HepG2 (cell line): ENCODE data around the gene SCUBE1. TPM values are rescaled to one million over a fixed set of nuclear protein-coding genes. Genes with fewer than 3 reads are reported as not detected.

ENCODE experiments used
- BCL3 ChIP-seq: sonication (generic); formaldehyde crosslinking; IDR thresholded peaks from 2 replicates; pipeline ENCODE4 v1.5.1; 2020; ENCODE audit warnings: mild to moderate bottlenecking, missing genetic modification reagents, moderate library complexity
- CCAR2 ChIP-seq: fragments of 200-400 bp; formaldehyde crosslinking; optimal IDR thresholded peaks from 2 replicates; pipeline ENCODE3; 2018; ENCODE audit warnings: low read depth, mild to moderate bottlenecking, low read length, moderate library complexity
- CHCHD3 ChIP-seq: sonication (generic); formaldehyde crosslinking; IDR thresholded peaks from 2 replicates; pipeline ENCODE4 v1.8.0; 2022; ENCODE audit warnings: mild to moderate bottlenecking, missing genetic modification reagents, moderate library complexity
- CREM ChIP-seq, 2 experiments: sonication (generic) in 1 of 2; formaldehyde crosslinking in 1 of 2; IDR thresholded peaks; 2 replicates each; pipeline versions ENCODE4 v1.4.0 to v1.6.1; 2016 to 2020; ENCODE audit warnings: antibody characterized with exemption in 1 of 2, mild to moderate bottlenecking in 1 of 2, missing genetic modification reagents in 1 of 2
- EZH2 ChIP-seq: conservative IDR thresholded peaks from 2 replicates; pipeline ENCODE4 v1.6.1; 2012; ENCODE audit warnings: mild to moderate bottlenecking, low read depth, low read length, moderate library complexity
- IKZF4 ChIP-seq: sonication (generic); formaldehyde crosslinking; IDR thresholded peaks from 2 replicates; pipeline ENCODE4 v1.5.1; 2020; ENCODE audit warnings: borderline replicate concordance, mild to moderate bottlenecking, low read depth, missing genetic modification reagents; ENCODE audit errors: not compliant biosample characterization
- ISX ChIP-seq: sonication (generic); formaldehyde crosslinking; conservative IDR thresholded peaks from 2 replicates; pipeline ENCODE4 v1.5.0; 2020; ENCODE audit warnings: missing genetic modification reagents
- KDM1A ChIP-seq: IDR thresholded peaks from 2 replicates; pipeline ENCODE4 v1.6.1; 2016; ENCODE audit warnings: missing compliant biosample characterization
- NAIF1 ChIP-seq: sonication (generic); formaldehyde crosslinking; IDR thresholded peaks from 2 replicates; pipeline ENCODE4 v1.5.0; 2020; ENCODE audit warnings: mild to moderate bottlenecking, missing genetic modification reagents, borderline replicate concordance
- NFATC3 ChIP-seq: sonication (generic); formaldehyde crosslinking; IDR thresholded peaks from 2 replicates; pipeline ENCODE4 v1.5.1; 2020; ENCODE audit warnings: mild to moderate bottlenecking, missing genetic modification reagents
- SKI ChIP-seq: fragments of 450-650 bp; IDR thresholded peaks from one replicate; pipeline ENCODE4 v1.6.1; 2018; ENCODE audit warnings: mild to moderate bottlenecking; ENCODE audit not compliant: partially characterized antibody
- TFDP1 ChIP-seq: IDR thresholded peaks from 2 replicates; pipeline ENCODE4 v1.6.1; 2016; ENCODE audit warnings: missing compliant biosample characterization, missing genetic modification reagents, borderline replicate concordance
- THYN1 ChIP-seq: sonication (generic); formaldehyde crosslinking; IDR thresholded peaks from 2 replicates; pipeline ENCODE4 v1.8.1; 2023; ENCODE audit warnings: low read depth, mild to moderate bottlenecking, moderate library complexity, missing genetic modification reagents, borderline replicate concordance
- U2AF2 ChIP-seq: fragments of 200-400 bp; formaldehyde crosslinking; IDR thresholded peaks from 2 replicates; pipeline ENCODE4 v1.6.1; 2017; ENCODE audit warnings: low read depth, mild to moderate bottlenecking, low read length
- ZFP91 ChIP-seq: sonication (generic); formaldehyde crosslinking; IDR thresholded peaks from 2 replicates; pipeline ENCODE4 v1.9.0; 2022; ENCODE audit warnings: missing genetic modification reagents, mild to moderate bottlenecking, borderline replicate concordance
- ZNF34 ChIP-seq: sonication (generic); formaldehyde crosslinking; IDR thresholded peaks from 2 replicates; pipeline ENCODE4 v1.4.0; 2020; ENCODE audit warnings: mild to moderate bottlenecking, missing genetic modification reagents, borderline replicate concordance
- ZNF546 ChIP-seq: sonication (generic); formaldehyde crosslinking; conservative IDR thresholded peaks from 2 replicates; pipeline ENCODE4 v1.8.1; 2023; ENCODE audit warnings: mild to moderate bottlenecking, missing genetic modification reagents
- ZNF777 ChIP-seq: sonication (generic); formaldehyde crosslinking; IDR thresholded peaks from 2 replicates; pipeline ENCODE4 v1.4.0; 2020; ENCODE audit warnings: missing genetic modification reagents
- polyA plus RNA-seq, 8 experiments: library from polyadenylated mRNA; depleted of rRNA in 3 of 8; stranded (reverse) in 7 of 8; unstranded in 1 of 8; fragments of >200 nt; fragmentation: Illumina TruSeq in 4 of 8; extraction: Trizol in 4 of 8; gene quantifications; 2 replicates each; pipeline versions ENCODE4 v1.2.1 to v1.2.3, GENCODE V29; 2011 to 2016; ENCODE audit warnings: low read depth in 4 of 8, missing spikeins in 1 of 8, mixed read lengths in 1 of 8; ENCODE audit not compliant: insufficient read depth in 1 of 8
- total RNA-seq, 5 experiments: library from RNA; depleted of rRNA; stranded (reverse); fragments of >200 nt; fragmentation: Illumina TruSeq; extraction: Trizol; gene quantifications; 2 replicates each; pipeline ENCODE4 v1.2.3, GENCODE V29; 2016; ENCODE audit warnings: low read depth in 1 of 5
- TF ChIP-seq, protein P1 (sequence below): sonication (generic); formaldehyde crosslinking; IDR thresholded peaks from 2 replicates; pipeline ENCODE4 v1.4.0; 2020; ENCODE audit warnings: missing genetic modification reagents
- TF ChIP-seq, protein P2 (sequence below): sonication (generic); formaldehyde crosslinking; IDR thresholded peaks from 2 replicates; pipeline ENCODE4 v1.5.0; 2020; ENCODE audit warnings: missing genetic modification reagents, mild to moderate bottlenecking, borderline replicate concordance

The SCUBE1 gene
- total and polyA plus RNA-seq, 2 of the 13 experiments (the other 11 are each of a cell fraction or from before 2014, with no cell fraction given): under 0.01 to 0.05 TPM

DNA sequence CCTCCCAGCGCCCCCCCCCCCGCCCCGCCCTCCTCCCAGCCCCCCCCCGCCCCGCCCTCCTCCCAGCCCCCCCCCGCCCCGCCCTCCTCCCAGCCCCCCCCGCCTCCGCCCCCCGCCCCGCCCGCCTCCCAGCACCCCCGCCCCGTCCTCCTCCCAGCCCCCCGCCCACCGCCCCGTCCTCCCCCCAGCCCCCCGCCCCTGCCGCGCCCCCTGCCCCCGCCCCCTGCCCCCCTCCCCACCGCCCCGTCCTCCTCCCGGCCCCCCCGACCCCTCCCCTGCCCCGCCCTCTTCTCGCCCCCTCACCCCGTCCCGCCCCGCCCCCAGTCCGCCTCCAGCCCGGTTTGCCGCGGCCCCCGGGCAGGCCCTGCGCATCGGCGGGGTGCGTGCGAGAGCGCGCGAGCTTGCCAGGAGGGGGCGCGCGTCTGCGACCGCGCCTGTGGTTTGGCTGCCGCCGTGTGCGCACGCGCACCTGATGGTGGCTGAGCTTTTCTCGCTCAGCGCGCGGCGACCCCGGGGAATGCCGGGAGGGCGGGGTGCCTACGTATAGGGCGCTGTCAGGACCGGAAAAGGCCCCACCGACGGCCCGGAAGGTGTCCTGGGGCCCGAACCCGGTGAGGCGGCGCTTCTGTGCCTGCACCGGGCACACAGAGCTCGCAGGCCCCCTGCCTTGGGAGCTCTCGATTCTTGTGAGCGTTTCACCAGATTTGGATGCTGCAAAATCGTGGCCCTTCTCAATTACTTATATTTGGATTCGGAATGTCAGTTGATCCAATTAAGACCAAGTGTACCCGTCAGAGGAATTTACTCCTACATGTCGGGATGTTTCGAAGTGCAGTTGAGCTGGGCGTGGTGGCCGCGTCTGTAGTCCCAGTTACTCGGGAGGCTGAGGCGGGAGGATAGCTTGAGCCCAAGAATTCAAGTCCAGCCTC lies 155.7 kb downstream of the SCUBE1 start (continued):
- TF ChIP-seq, protein P1, sequence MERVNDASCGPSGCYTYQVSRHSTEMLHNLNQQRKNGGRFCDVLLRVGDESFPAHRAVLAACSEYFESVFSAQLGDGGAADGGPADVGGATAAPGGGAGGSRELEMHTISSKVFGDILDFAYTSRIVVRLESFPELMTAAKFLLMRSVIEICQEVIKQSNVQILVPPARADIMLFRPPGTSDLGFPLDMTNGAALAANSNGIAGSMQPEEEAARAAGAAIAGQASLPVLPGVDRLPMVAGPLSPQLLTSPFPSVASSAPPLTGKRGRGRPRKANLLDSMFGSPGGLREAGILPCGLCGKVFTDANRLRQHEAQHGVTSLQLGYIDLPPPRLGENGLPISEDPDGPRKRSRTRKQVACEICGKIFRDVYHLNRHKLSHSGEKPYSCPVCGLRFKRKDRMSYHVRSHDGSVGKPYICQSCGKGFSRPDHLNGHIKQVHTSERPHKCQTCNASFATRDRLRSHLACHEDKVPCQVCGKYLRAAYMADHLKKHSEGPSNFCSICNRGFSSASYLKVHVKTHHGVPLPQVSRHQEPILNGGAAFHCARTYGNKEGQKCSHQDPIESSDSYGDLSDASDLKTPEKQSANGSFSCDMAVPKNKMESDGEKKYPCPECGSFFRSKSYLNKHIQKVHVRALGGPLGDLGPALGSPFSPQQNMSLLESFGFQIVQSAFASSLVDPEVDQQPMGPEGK: peak; percentile 75
- TF ChIP-seq TFDP1 (CRISPR knock-in tag) (peak; percentile 87; the same call in 1 of the 2 replicates), BCL3 (CRISPR knock-in tag) (0 out of 2 replicates have a peak, but pooled peaks have one; percentile 58), ZNF777 (CRISPR knock-in tag) (peak; percentile 85), CCAR2 (no peak), ZNF546 (CRISPR knock-in tag) (peak; percentile 5; the same call in 1 of the 2 replicates), SKI (peak; percentile 45), U2AF2 (no peak), KDM1A (CRISPR knock-in tag) (no peak), ZNF34 (CRISPR knock-in tag) (no peak), ISX (no peak), NFATC3 (CRISPR knock-in tag) (no peak), NAIF1 (CRISPR knock-in tag) (0 out of 2 replicates have a peak, but pooled peaks have one; percentile 44), IKZF4 (no peak), CREM (IDR thresholded peaks at IDR 0.05) (peak; percentile 59), CREM (CRISPR knock-in tag; IDR thresholded peaks at IDR 0.05) (no peak), EZH2 (no peak), ZFP91 (peak; percentile 77; the same call in 1 of the 2 replicates), THYN1 (no peak), CHCHD3 (CRISPR knock-in tag) (no peak)
- TF ChIP-seq, protein P2, sequence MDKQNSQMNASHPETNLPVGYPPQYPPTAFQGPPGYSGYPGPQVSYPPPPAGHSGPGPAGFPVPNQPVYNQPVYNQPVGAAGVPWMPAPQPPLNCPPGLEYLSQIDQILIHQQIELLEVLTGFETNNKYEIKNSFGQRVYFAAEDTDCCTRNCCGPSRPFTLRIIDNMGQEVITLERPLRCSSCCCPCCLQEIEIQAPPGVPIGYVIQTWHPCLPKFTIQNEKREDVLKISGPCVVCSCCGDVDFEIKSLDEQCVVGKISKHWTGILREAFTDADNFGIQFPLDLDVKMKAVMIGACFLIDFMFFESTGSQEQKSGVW (CRISPR knock-in tag): no peak
